ENCODE data around the gene GLT6D1.

Gene GLT6D1, protein sequence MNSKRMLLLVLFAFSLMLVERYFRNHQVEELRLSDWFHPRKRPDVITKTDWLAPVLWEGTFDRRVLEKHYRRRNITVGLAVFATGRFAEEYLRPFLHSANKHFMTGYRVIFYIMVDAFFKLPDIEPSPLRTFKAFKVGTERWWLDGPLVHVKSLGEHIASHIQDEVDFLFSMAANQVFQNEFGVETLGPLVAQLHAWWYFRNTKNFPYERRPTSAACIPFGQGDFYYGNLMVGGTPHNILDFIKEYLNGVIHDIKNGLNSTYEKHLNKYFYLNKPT

DNA sequence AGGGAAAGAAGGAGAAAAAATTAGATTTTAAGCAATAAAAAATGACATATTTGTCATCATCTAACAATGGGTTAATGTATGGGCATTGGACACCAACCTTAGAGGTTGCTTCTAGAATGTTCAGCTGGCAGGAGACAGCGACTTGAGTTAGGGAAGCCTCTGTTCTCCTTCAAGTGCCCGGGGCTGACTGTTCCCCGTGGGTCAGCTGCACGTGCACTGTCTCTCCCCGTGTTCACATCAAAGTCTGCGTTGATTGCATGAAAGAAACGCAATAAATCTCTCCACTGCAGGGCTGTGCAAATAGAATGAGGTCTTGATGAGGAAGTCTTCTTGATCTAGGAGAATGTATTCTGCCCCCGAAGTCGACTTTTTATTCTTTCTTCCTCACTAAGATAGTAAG is at the start of gene GLT6D1:
Gene GLT6D1, minus strand, starts transcription at position 345 of the 400 bp plus-strand sequence. CDS start 353 bp downstream, outside the sequence.
- TF ChIP-seq CTCF (conservative IDR thresholded peaks at IDR 0.05; ENCODE audit: low read depth, low read length) = no peak
- H3K4me3 ChIP-seq (ENCODE audit: low read depth, low read length) = no peak within 1 kb of the TSS
- no peak for DNase-seq (ENCODE audit: low read depth)

- DNase-seq (ENCODE audit: low read depth) = no peak
- H3K4me3 ChIP-seq (ENCODE audit: low read depth, low read length) = no peak overlapping the region
Measured at GRCh38 chr9:135689011-135689410, 49.7 kb upstream of the GLT6D1 start.

DNA sequence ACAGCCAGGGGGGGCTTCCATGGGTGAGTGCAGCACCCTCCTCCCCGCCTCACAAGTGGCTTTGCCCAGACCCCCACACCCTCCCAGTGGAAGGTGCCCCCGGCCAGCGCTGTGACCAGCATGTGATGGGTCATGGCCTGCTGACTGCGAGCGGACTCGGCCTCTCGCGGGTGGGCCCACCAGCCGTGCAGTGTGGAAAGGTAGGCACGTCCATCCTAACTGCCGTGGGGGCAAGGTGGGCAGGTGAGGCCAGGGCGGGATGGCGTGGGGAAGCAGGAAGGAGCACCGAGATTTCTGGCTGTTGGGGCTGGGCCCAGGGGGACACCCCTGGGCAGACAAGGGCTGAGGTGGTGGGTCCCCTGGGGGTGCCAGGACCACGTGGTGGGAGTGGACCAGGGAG is 47.9 kb upstream of the GLT6D1 start:
- TF ChIP-seq CTCF (conservative IDR thresholded peaks at IDR 0.05; ENCODE audit: low read depth, low read length) = no peak
- H3K4me3 ChIP-seq (ENCODE audit: low read depth, low read length) = no peak overlapping the region
- no peak for DNase-seq (ENCODE audit: low read depth)

More at GRCh38 chr9:135689011-135689410, 49.7 kb upstream of the GLT6D1 start:
- TF ChIP-seq CTCF (conservative IDR thresholded peaks at IDR 0.05; ENCODE audit: low read depth, low read length) = no peak

- no peak for TF ChIP-seq CTCF (conservative IDR thresholded peaks at IDR 0.05; ENCODE audit: low read depth, low read length)
- H3K4me3 ChIP-seq (ENCODE audit: low read depth, low read length) = no peak overlapping the region
- DNase-seq (ENCODE audit: low read depth) = no peak
Measured at GRCh38 chr9:135684691-135685090, 45.4 kb upstream of the GLT6D1 start.

DNA sequence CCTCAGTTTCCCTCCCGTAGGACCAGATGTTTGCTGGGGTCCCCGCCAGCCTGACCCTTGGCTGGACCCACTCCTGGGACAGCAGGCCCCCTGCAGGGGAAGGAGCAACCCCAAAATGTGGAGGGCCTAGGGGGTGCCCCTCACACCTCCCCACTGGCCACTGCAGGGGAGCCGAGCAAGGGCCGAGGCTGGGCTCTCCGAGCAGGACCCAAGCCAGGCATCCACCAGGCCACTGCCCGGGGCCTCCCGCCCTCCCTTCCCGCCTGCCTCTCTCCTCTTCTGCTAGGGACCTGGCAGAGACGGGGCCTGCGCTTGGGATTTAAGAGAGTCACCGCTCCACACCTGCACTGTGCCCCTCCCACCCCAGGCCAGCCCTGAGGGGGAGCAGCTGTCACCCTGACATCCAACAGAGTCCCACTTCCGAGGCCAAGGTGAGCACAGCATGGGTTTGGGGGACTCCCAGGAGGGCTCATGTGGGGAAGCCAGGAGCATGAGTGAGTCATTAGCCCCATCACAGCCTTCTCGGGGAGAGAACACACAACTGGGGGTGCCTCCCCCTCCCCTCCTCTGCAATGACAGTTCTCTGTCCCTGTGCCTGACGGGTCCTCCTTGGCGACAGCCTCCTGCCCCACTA is 44.2 kb upstream of the GLT6D1 start:
- no peak for DNase-seq (ENCODE audit: low read depth)
- TF ChIP-seq CTCF (conservative IDR thresholded peaks at IDR 0.05; ENCODE audit: low read depth, low read length) = no peak
- H3K4me3 ChIP-seq (ENCODE audit: low read depth, low read length) = no peak overlapping the region

- no peak for DNase-seq (ENCODE audit: low read depth)
- no peak for TF ChIP-seq CTCF (conservative IDR thresholded peaks at IDR 0.05; ENCODE audit: low read depth, low read length)
- no peak overlapping the region for H3K4me3 ChIP-seq (ENCODE audit: low read depth, low read length)
Measured at GRCh38 chr9:135681161-135681560, 41.8 kb upstream of the GLT6D1 start.

- no peak overlapping the region for H3K4me3 ChIP-seq (ENCODE audit: low read depth, low read length)
- no peak for TF ChIP-seq CTCF (conservative IDR thresholded peaks at IDR 0.05; ENCODE audit: low read depth, low read length)
- DNase-seq (ENCODE audit: low read depth) = no peak
Measured at GRCh38 chr9:135680056-135680455, 40.7 kb upstream of the GLT6D1 start.

All from choroid plexus epithelial cell (primary cell).